Subcutaneous preadipocyte (primary cell): Measurements from ENCODE around the gene RAMACL. TPM values are rescaled to one million over a fixed set of nuclear protein-coding genes. Genes with fewer than 3 reads are reported as not detected.

Source experiments
- total RNA-seq: library from RNA; depleted of rRNA; stranded (reverse); fragments of >200 nt; gene quantifications from 2 replicates; pipeline ENCODE4 v1.2.3, GENCODE V29; 2012

The RAMACL gene
- 2.5 and 5.5 TPM in 2 replicates for total RNA-seq

GRCh38 chr6:166586424-166587156, at the start of gene RAMACL:
Gene RAMACL (minus strand): TSS chr6:166586678. CDS start chr6:166586477, 201 bp downstream.

GRCh38 chr6:166627033-166627874, 40.8 kb upstream of the RAMACL start, which contains the start of gene RPS6KA2:
Gene RPS6KA2 (minus strand): TSS chr6:166627251. CDS start chr6:166627019, 232 bp downstream.

Other genes starting within 250 kb of the RAMACL start
- 25.0 and 29.7 TPM in 2 replicates for gene SFT2D1, start 244.1 kb downstream of the RAMACL start, total RNA-seq
- 16.9 and 25.0 TPM in 2 replicates for gene MPC1, start 203.7 kb downstream of the RAMACL start, total RNA-seq
- 74.2 and 81.9 TPM in 2 replicates for gene RPS6KA2, start 40.6 kb upstream of the RAMACL start, total RNA-seq